Keratinocyte (primary cell): ENCODE measurements around the gene HMCN2.

Source experiments
- CTCF ChIP-seq, 3 experiments: IDR thresholded peaks in 1 of 3; conservative IDR thresholded peaks in 1 of 3; optimal IDR thresholded peaks in 1 of 3; 2 replicates in 2 of 3; 3 replicates in 1 of 3; pipeline versions ENCODE3 to v1.5.1; 2011; ENCODE audit warnings: low read length in 3 of 3, mild to moderate bottlenecking in 3 of 3, moderate library complexity in 2 of 3, control low read depth in 1 of 3, inconsistent platforms in 1 of 3; ENCODE audit not compliant: insufficient read depth in 2 of 3; ENCODE audit errors: extremely low read depth in 1 of 3
- EZH2 ChIP-seq: IDR thresholded peaks from one replicate; pipeline ENCODE4 v1.6.1; 2012; ENCODE audit warnings: inconsistent platforms, mild to moderate bottlenecking, low read length, moderate library complexity

GRCh38 chr9:130361873-130362362 lies 96.4 kb downstream of the HMCN2 start:
- TF ChIP-seq CTCF (optimal IDR thresholded peaks at IDR 0.05 in 1 of 3, IDR thresholded peaks at IDR 0.05 in 1 of 3, conservative IDR thresholded peaks at IDR 0.05 in 1 of 3; ENCODE audit: extremely low read depth in 1 of 3, insufficient read depth in 2 of 3, low read length in 3 of 3): no peak
- TF ChIP-seq EZH2: no peak
